Karpas-422 (cell line): ENCODE measurements around the gene C1orf159. TPM values are rescaled to one million over a fixed set of nuclear protein-coding genes. Genes with fewer than 3 reads are reported as not detected.

Source experiments
- DNase-seq: peaks from one replicate; pipeline ENCODE4 v3.0.0-alpha.2; 2015
- H2AFZ ChIP-seq: fragments of 200-600 bp; sonication (generic); 2 replicates; pipeline ENCODE4 v1.6.1; 2014; ENCODE audit warnings: antibody characterized with exemption, low read length, mixed read lengths
- H3K27ac ChIP-seq: fragments of 200-600 bp; sonication (generic); 2 replicates; pipeline ENCODE4 v1.5.1; 2014; ENCODE audit warnings: mild to moderate bottlenecking, low read length, moderate library complexity
- H3K27me3 ChIP-seq: fragments of 200-600 bp; sonication (generic); 2 replicates; pipeline ENCODE4 v1.6.1; 2014; ENCODE audit warnings: low read length, mixed read lengths
- H3K36me3 ChIP-seq: fragments of 200-600 bp; sonication (generic); 2 replicates; pipeline ENCODE4 v1.6.1; 2014; ENCODE audit warnings: low read length, mixed read lengths; ENCODE audit not compliant: insufficient read depth
- H3K4me1 ChIP-seq: fragments of 200-600 bp; sonication (generic); 2 replicates; pipeline ENCODE4 v1.6.1; 2014; ENCODE audit warnings: mild to moderate bottlenecking, low read length, mixed read lengths
- H3K4me2 ChIP-seq: fragments of 200-600 bp; sonication (generic); 2 replicates; pipeline ENCODE4 v1.6.1; 2014; ENCODE audit warnings: low read length, low read depth, mild to moderate bottlenecking; ENCODE audit not compliant: poor library complexity, severe bottlenecking
- H3K4me3 ChIP-seq: fragments of 200-600 bp; sonication (generic); 2 replicates; pipeline ENCODE4 v1.5.1; 2014; ENCODE audit warnings: mild to moderate bottlenecking, antibody characterized with exemption, low read length, mixed read lengths
- H3K79me2 ChIP-seq: fragments of 200-600 bp; sonication (generic); 2 replicates; pipeline ENCODE4 v1.6.1; 2014; ENCODE audit warnings: mild to moderate bottlenecking, low read length, mixed read lengths
- H3K9ac ChIP-seq: fragments of 200-600 bp; sonication (generic); 2 replicates; pipeline ENCODE4 v1.6.0; 2014; ENCODE audit warnings: low read length
- H3K9me2 ChIP-seq: fragments of 200-600 bp; sonication (generic), shearing (Covaris generic); replicated peaks from 2 replicates; pipeline ENCODE4 v1.6.0; 2014; ENCODE audit warnings: mild to moderate bottlenecking, low read length, moderate library complexity; ENCODE audit not compliant: insufficient read depth
- H3K9me3 ChIP-seq: fragments of 300-700, 200-600 bp; sonication (generic); 2 replicates; pipeline ENCODE4 v1.6.1; 2014; ENCODE audit warnings: low read length, mixed read lengths
- H4K20me1 ChIP-seq: fragments of 200-600 bp; sonication (generic); 2 replicates; pipeline ENCODE4 v1.6.1; 2014; ENCODE audit warnings: mild to moderate bottlenecking, antibody characterized with exemption, low read length, low read depth; ENCODE audit not compliant: insufficient read depth
- total RNA-seq: library from RNA; depleted of rRNA; stranded (reverse); fragments of >200 nt; shearing (Covaris generic); gene quantifications from 2 replicates; pipeline ENCODE4 v1.2.3, GENCODE V29; 2014; ENCODE audit warnings: low replicate concordance; rRNA removed

The C1orf159 gene
- 10.2 and 10.4 TPM in 2 replicates for total RNA-seq

- no peaks in the 10 kb centered on the region for H3K9me3 ChIP-seq
- no peaks in the 10 kb centered on the region for H3K36me3 ChIP-seq
- peaks cover 21% of the 10 kb centered on the region for H3K79me2 ChIP-seq
- peak within 1 kb of the TSS; percentile 85 for H3K4me2 ChIP-seq
- DNase-seq: peak; percentile 99
- 0 out of 2 replicates have a peak, but pooled peaks cover 5% of the 10 kb centered on the region for H4K20me1 ChIP-seq
- no peaks in the 10 kb centered on the region for H3K27me3 ChIP-seq
- no peak within 1 kb of the TSS for H3K27ac ChIP-seq
- H3K4me3 ChIP-seq: peak within 1 kb of the TSS; percentile 84
- peaks cover 14% of the 10 kb centered on the region for H3K4me1 ChIP-seq
- no peaks in the 10 kb centered on the region for H3K9me2 ChIP-seq
- H2AFZ ChIP-seq: peak within 1 kb of the TSS; percentile 78
- peak within 1 kb of the TSS; percentile 77 for H3K9ac ChIP-seq
Observed at GRCh38 chr1:1115786-1116700, at the start of gene C1orf159. Gene C1orf159 (minus strand): TSS chr1:1116089. CDS start chr1:1091543, 24,546 bp downstream.

- Histone ChIP-seq H4K20me1 (no peaks in the 10 kb centered on the region), H3K4me1 (peaks cover 7% of the 10 kb centered on the region), H3K36me3 (no peaks in the 10 kb centered on the region), H3K4me2 (no peak overlapping the region), H3K79me2 (no peaks in the 10 kb centered on the region), H3K4me3 (no peak overlapping the region), H3K9ac (no peak overlapping the region), H3K27ac (no peak overlapping the region), H3K27me3 (no peaks in the 10 kb centered on the region), H3K9me2 (no peaks in the 10 kb centered on the region), H3K9me3 (no peaks in the 10 kb centered on the region), H2AFZ (no peak overlapping the region)
- DNase-seq: no peak
Observed at GRCh38 chr1:1165485-1165884, 49.6 kb upstream of the C1orf159 start.

GRCh38 chr1:1164701-1165451 is 49.0 kb upstream of the C1orf159 start:
- no peak overlapping the region for H3K4me2 ChIP-seq
- H3K9ac ChIP-seq: no peak overlapping the region
- no peaks in the 10 kb centered on the region for H3K79me2 ChIP-seq

GRCh38 chr1:1164361-1164700 is 48.4 kb upstream of the C1orf159 start:
- Histone ChIP-seq H3K4me1 (peaks cover 7% of the 10 kb centered on the region), H3K9me2 (no peaks in the 10 kb centered on the region), H3K36me3 (no peaks in the 10 kb centered on the region), H3K79me2 (no peaks in the 10 kb centered on the region), H2AFZ (no peak overlapping the region), H3K27me3 (no peaks in the 10 kb centered on the region), H3K9me3 (no peaks in the 10 kb centered on the region), H3K4me3 (no peak overlapping the region), H3K9ac (no peak overlapping the region), H3K4me2 (no peak overlapping the region), H3K27ac (no peak overlapping the region), H4K20me1 (no peaks in the 10 kb centered on the region)
- DNase-seq: no peak

More at GRCh38 chr1:1164701-1165451, 49.0 kb upstream of the C1orf159 start:
- Histone ChIP-seq H3K27me3 (no peaks in the 10 kb centered on the region), H3K4me1 (peaks cover 7% of the 10 kb centered on the region), H3K9me2 (no peaks in the 10 kb centered on the region), H3K9me3 (no peaks in the 10 kb centered on the region), H3K4me3 (no peak overlapping the region), H3K27ac (no peak overlapping the region), H2AFZ (no peak overlapping the region), H4K20me1 (no peaks in the 10 kb centered on the region), H3K36me3 (no peaks in the 10 kb centered on the region)
- no peak for DNase-seq

- Histone ChIP-seq H3K4me2 (no peak overlapping the region), H2AFZ (no peak overlapping the region), H3K4me3 (no peak overlapping the region), H3K9me2 (no peaks in the 10 kb centered on the region), H3K9me3 (no peaks in the 10 kb centered on the region), H3K36me3 (no peaks in the 10 kb centered on the region), H3K27me3 (no peaks in the 10 kb centered on the region), H3K4me1 (peaks cover 7% of the 10 kb centered on the region), H3K9ac (no peak overlapping the region), H3K27ac (no peak overlapping the region), H4K20me1 (no peaks in the 10 kb centered on the region), H3K79me2 (no peaks in the 10 kb centered on the region)
- no peak for DNase-seq
Observed at GRCh38 chr1:1163538-1164070, 47.7 kb upstream of the C1orf159 start.

GRCh38 chr1:1162597-1163537 is 47.0 kb upstream of the C1orf159 start:
- Histone ChIP-seq H3K4me2 (no peak overlapping the region), H3K4me1 (peaks cover 13% of the 10 kb centered on the region), H3K9me3 (no peaks in the 10 kb centered on the region), H3K36me3 (no peaks in the 10 kb centered on the region), H2AFZ (no peak overlapping the region), H3K4me3 (no peak overlapping the region), H3K27me3 (no peaks in the 10 kb centered on the region), H4K20me1 (no peaks in the 10 kb centered on the region), H3K27ac (no peak overlapping the region), H3K79me2 (no peaks in the 10 kb centered on the region), H3K9ac (no peak overlapping the region), H3K9me2 (no peaks in the 10 kb centered on the region)
- no peak for DNase-seq

- Histone ChIP-seq H2AFZ (no peak overlapping the region), H3K27me3 (no peaks in the 10 kb centered on the region), H3K9ac (no peak overlapping the region), H3K4me2 (no peak overlapping the region), H3K9me2 (no peaks in the 10 kb centered on the region), H3K36me3 (no peaks in the 10 kb centered on the region), H3K27ac (no peak overlapping the region), H3K4me1 (peaks cover 18% of the 10 kb centered on the region), H3K4me3 (no peak overlapping the region), H3K79me2 (no peaks in the 10 kb centered on the region), H3K9me3 (no peaks in the 10 kb centered on the region), H4K20me1 (no peaks in the 10 kb centered on the region)
- DNase-seq: no peak
Observed at GRCh38 chr1:1161683-1162079, 45.8 kb upstream of the C1orf159 start.
